GM12878 (cell line): ENCODE results near the gene GCKR. TPM values are rescaled to one million over a fixed set of nuclear protein-coding genes. Genes with fewer than 3 reads are reported as not detected.

Source experiments
- ATAC-seq: fragments of 200-7000 bp; cut with Tn5 transposase; 3 replicates; pipeline ENCODE4 v1.9.1; 2020; ENCODE audit warnings: mild to moderate bottlenecking, moderate library complexity
- BruUV-seq: library from RNA; stranded (reverse); fragments of 400-500 nt; replicated peaks from 2 replicates; lab custom pipeline; 2021; lab: Mats Ljungman, UMichigan
- CTCF ChIA-PET: fragments of 300-600 bp; sonication (Branson Sonifier 250); formaldehyde crosslinking; extraction: SDS; loops from one replicate; lab custom pipeline; 2021; ENCODE audit warnings: inconsistent platforms; lab: Yijun Ruan, JAX
- POLR2A ChIA-PET: fragments of 350-600 bp; formaldehyde crosslinking; extraction: SDS; loops from one replicate; lab custom pipeline; 2021; ENCODE audit warnings: inconsistent platforms; lab: Charles Lee
- RAD21 ChIA-PET: fragments of 300-600 bp; sonication (Branson Sonifier 250); formaldehyde crosslinking; loops from one replicate; lab custom pipeline; 2023; ENCODE audit warnings: antibody characterized with exemption; ENCODE audit not compliant: unreplicated experiment; lab: Charles Lee
- SMC1A ChIA-PET: fragments of 300-600 bp; sonication (Branson Sonifier 250); formaldehyde crosslinking; loops from one replicate; lab custom pipeline; 2023; ENCODE audit not compliant: unreplicated experiment, uncharacterized antibody; lab: Charles Lee
- DNase-seq: peaks from one replicate; pipeline ENCODE4 v3.0.0-alpha.2; 2011; ENCODE audit warnings: low read depth, low spot score
- FAIRE-seq: peaks from 3 replicates; lab custom pipeline; 2011; peaks lifted over from hg19 to GRCh38; lab: Jason Lieb, UNC
- H2AFZ ChIP-seq: 2 replicates; pipeline ENCODE4 v1.6.0; 2011; ENCODE audit warnings: low read depth, low read length, control low read depth; ENCODE audit not compliant: control insufficient read depth
- H3K27ac ChIP-seq: 2 replicates; pipeline ENCODE4 v1.5.1; 2011; ENCODE audit warnings: control low read depth; ENCODE audit not compliant: control insufficient read depth, insufficient read depth
- H3K27me3 ChIP-seq, 2 experiments: replicated peaks in 1 of 2; 2 replicates each; pipeline versions ENCODE4 v1.6.0 to v1.6.1; 2011; ENCODE audit warnings: low read length in 1 of 2; ENCODE audit not compliant: control insufficient read depth in 2 of 2, insufficient read depth in 2 of 2
- H3K36me3 ChIP-seq, 2 experiments: 2 replicates each; pipeline ENCODE4 v1.5.1; 2011; ENCODE audit warnings: low read length in 1 of 2; ENCODE audit not compliant: control insufficient read depth in 2 of 2, insufficient read depth in 2 of 2
- H3K4me1 ChIP-seq: 2 replicates; pipeline ENCODE4 v1.6.1; 2011; ENCODE audit warnings: mild to moderate bottlenecking, low read length, moderate library complexity, mixed read lengths; ENCODE audit not compliant: control insufficient read depth, insufficient read depth
- H3K4me2 ChIP-seq: 2 replicates; pipeline ENCODE4 v1.6.0; 2011; ENCODE audit warnings: control low read depth; ENCODE audit not compliant: control insufficient read depth, insufficient read depth
- H3K4me3 ChIP-seq: fragments of 200-600 bp; sonication (generic); 2 replicates; pipeline ENCODE4 v1.5.1; 2016
- H3K79me2 ChIP-seq: 2 replicates; pipeline ENCODE4 v1.6.0; 2011; ENCODE audit warnings: low read length; ENCODE audit not compliant: control insufficient read depth, insufficient read depth
- H3K9ac ChIP-seq: 2 replicates; pipeline ENCODE4 v1.8.0; 2011; ENCODE audit warnings: low read length, control low read depth, mixed read lengths; ENCODE audit not compliant: control insufficient read depth, insufficient read depth
- H3K9me3 ChIP-seq: replicated peaks from 3 replicates; pipeline ENCODE4 v1.5.1; 2011; ENCODE audit warnings: mild to moderate bottlenecking, low read length; ENCODE audit not compliant: control insufficient read depth, insufficient read depth
- H4K20me1 ChIP-seq: 2 replicates; pipeline ENCODE4 v1.6.0; 2011; ENCODE audit not compliant: control insufficient read depth, insufficient read depth
- ASH2L ChIP-seq: fragments of 300-600, 200-600 bp; sonication (generic); IDR thresholded peaks from 2 replicates; pipeline ENCODE4 v1.6.1; 2017; ENCODE audit warnings: low read depth, mild to moderate bottlenecking, borderline replicate concordance
- CHD4 ChIP-seq: fragments of 200-600 bp; sonication (generic); IDR thresholded peaks from 2 replicates; pipeline ENCODE4 v1.6.1; 2016; ENCODE audit warnings: mild to moderate bottlenecking
- HCFC1 ChIP-seq: fragments of 150-350 bp; IDR thresholded peaks from 2 replicates; pipeline ENCODE4 v1.6.1; 2014; ENCODE audit warnings: low read length
- JUNB ChIP-seq: IDR thresholded peaks from 2 replicates; pipeline ENCODE4 v1.6.1; 2016; ENCODE audit warnings: antibody characterized with exemption, mild to moderate bottlenecking
- KLF5 ChIP-seq: fragments of 450-650 bp; IDR thresholded peaks from 2 replicates; pipeline ENCODE4 v1.6.1; 2014; ENCODE audit warnings: mild to moderate bottlenecking; ENCODE audit not compliant: partially characterized antibody
- POLR2A ChIP-seq: IDR thresholded peaks from 2 replicates; pipeline ENCODE4 v1.6.1; 2011; ENCODE audit warnings: low read depth, mild to moderate bottlenecking, low read length
- SP1 ChIP-seq: IDR thresholded peaks from one replicate; pipeline ENCODE4 v1.6.1; 2011; ENCODE audit warnings: low read depth, low read length
- SREBF1 ChIP-seq: IDR thresholded peaks from 2 replicates; pipeline ENCODE4 v1.6.1; 2012; ENCODE audit warnings: mild to moderate bottlenecking, low read length
- WGBS: methylation state at CpG from one replicate; pipeline ENCODE4 v1.1.6; 2016; ENCODE audit warnings: low lambda C conversion rate; ENCODE audit not compliant: insufficient replicate concordance, insufficient coverage; ENCODE audit errors: missing lambda C conversion rate; 5-methylcytosine and 5-hydroxymethylcytosine counted together
- in situ Hi-C: fragments of 300-500 bp; cut with MboI; formaldehyde crosslinking; loops from 9 replicates; pipeline ENCODE4 v1.14.3; 2018; ENCODE audit warnings: mixed read lengths
- intact Hi-C: fragments of 100-400 bp; cut with micrococcal nuclease; formaldehyde crosslinking; loops from one replicate; pipeline ENCODE4 v1.14.2; 2022; ENCODE audit not compliant: unreplicated experiment
- polyA plus RNA-seq, 11 experiments: library from polyadenylated mRNA; depleted of rRNA in 4 of 11; unstranded in 6 of 11; stranded (reverse) in 5 of 11; fragments of >200 nt; fragmentation: Nextera tagmentation in 4 of 11; fragmentation: Illumina TruSeq in 1 of 11; extraction: Ambion mirVana in 4 of 11; extraction: Trizol in 1 of 11; gene quantifications; 1 replicate in 1 of 11; 2 replicates in 10 of 11; pipeline versions ENCODE4 v1.2.1 to v1.2.3, GENCODE V29; 2011 to 2016; ENCODE audit warnings: inconsistent platforms in 2 of 11, missing spikeins in 2 of 11, low read depth in 1 of 11
- total RNA-seq, 4 experiments: library from RNA; depleted of rRNA in 3 of 4; stranded (reverse); fragments of >200 nt in 3 of 4; fragmentation: Illumina TruSeq in 1 of 4; extraction: Trizol in 1 of 4; gene quantifications; 2 replicates each; pipeline versions ENCODE4 v1.2.1 to v1.2.3, GENCODE V29; 2013 to 2021
- TF ChIP-seq, protein P1 (sequence below), 3 experiments: IDR thresholded peaks in 2 of 3; conservative IDR thresholded peaks in 1 of 3; 2 replicates each; pipeline ENCODE4 v1.5.1; 2011; ENCODE audit warnings: low read depth in 3 of 3, low read length in 3 of 3, mild to moderate bottlenecking in 3 of 3, control low read depth in 2 of 3, moderate library complexity in 2 of 3, inconsistent platforms in 1 of 3, mixed read lengths in 1 of 3; ENCODE audit not compliant: control insufficient read depth in 2 of 3, insufficient read depth in 1 of 3; ENCODE audit errors: extremely low read depth in 1 of 3
- TF ChIP-seq, protein P2 (sequence below): IDR thresholded peaks from 2 replicates; pipeline ENCODE4 v1.6.1; 2011; ENCODE audit warnings: borderline replicate concordance, low read depth, mild to moderate bottlenecking, moderate library complexity, low read length; ENCODE audit not compliant: insufficient read depth, poor library complexity, severe bottlenecking

GCKR gene
- total and polyA plus RNA-seq, 10 of the 15 experiments (the other 5 are each of a cell fraction or from before 2014, with no cell fraction given) = not detected

DNA sequence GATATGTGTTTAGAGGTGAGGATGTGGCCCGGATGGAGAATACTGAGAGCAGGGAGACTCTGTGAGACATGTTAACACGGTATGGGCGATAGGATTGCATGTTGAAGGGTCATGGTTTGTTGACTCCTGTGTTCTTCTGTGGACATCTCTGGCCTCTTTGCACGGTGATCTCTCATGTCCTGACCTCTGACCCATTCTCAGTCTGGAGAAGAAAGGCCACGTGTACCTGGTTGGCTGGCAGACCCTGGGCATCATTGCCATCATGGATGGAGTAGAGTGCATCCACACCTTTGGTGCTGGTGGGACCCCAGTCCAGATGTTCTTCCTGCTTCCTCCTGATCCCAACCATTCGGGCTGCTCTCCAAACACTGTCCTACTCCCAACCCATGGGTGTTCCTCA, 9.9 kb downstream of the GCKR start:
- Histone ChIP-seq H3K9me3 (no peaks in the 10 kb centered on the region), H3K4me2 (no peak overlapping the region), H3K79me2 (no peaks in the 10 kb centered on the region), H2AFZ (no peak overlapping the region), H3K4me1 (no peaks in the 10 kb centered on the region), H3K27me3 (no peaks in the 10 kb centered on the region; a peak in 2 of 4 replicates), H3K9ac (no peak overlapping the region), H4K20me1 (no peaks in the 10 kb centered on the region), H3K36me3 (no peaks in the 10 kb centered on the region), H3K27ac (no peak overlapping the region), H3K4me3 (no peak overlapping the region)
- ATAC-seq (no peak), DNase-seq (no peak), FAIRE-seq (no peak)
- TF ChIP-seq CHD4 (no peak), HCFC1 (no peak), ASH2L (no peak), KLF5 (no peak), JUNB (no peak), POLR2A (no peak), SP1 (no peak), SREBF1 (no peak)
- TF ChIP-seq, protein P1, sequence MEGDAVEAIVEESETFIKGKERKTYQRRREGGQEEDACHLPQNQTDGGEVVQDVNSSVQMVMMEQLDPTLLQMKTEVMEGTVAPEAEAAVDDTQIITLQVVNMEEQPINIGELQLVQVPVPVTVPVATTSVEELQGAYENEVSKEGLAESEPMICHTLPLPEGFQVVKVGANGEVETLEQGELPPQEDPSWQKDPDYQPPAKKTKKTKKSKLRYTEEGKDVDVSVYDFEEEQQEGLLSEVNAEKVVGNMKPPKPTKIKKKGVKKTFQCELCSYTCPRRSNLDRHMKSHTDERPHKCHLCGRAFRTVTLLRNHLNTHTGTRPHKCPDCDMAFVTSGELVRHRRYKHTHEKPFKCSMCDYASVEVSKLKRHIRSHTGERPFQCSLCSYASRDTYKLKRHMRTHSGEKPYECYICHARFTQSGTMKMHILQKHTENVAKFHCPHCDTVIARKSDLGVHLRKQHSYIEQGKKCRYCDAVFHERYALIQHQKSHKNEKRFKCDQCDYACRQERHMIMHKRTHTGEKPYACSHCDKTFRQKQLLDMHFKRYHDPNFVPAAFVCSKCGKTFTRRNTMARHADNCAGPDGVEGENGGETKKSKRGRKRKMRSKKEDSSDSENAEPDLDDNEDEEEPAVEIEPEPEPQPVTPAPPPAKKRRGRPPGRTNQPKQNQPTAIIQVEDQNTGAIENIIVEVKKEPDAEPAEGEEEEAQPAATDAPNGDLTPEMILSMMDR (IDR thresholded peaks at IDR 0.05 in 2 of 3, conservative IDR thresholded peaks at IDR 0.05 in 1 of 3; ENCODE audit: control insufficient read depth in 2 of 3, extremely low read depth in 1 of 3, insufficient read depth in 1 of 3, low read depth in 3 of 3, low read length in 3 of 3) = no peak
- TF ChIP-seq, protein P2, sequence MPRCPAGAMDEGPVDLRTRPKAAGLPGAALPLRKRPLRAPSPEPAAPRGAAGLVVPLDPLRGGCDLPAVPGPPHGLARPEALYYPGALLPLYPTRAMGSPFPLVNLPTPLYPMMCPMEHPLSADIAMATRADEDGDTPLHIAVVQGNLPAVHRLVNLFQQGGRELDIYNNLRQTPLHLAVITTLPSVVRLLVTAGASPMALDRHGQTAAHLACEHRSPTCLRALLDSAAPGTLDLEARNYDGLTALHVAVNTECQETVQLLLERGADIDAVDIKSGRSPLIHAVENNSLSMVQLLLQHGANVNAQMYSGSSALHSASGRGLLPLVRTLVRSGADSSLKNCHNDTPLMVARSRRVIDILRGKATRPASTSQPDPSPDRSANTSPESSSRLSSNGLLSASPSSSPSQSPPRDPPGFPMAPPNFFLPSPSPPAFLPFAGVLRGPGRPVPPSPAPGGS = no peak
- intact Hi-C loops = no loop called here
- POLR2A ChIA-PET = interaction anchor here (0.5 to 0.6 kb wide), 2 partner anchors 60 to 588 kb away, joined by 3 to 4 read pairs; no protein-coding TSS in a partner anchor
- CTCF ChIA-PET = no interaction called here
- RAD21 ChIA-PET = no interaction called here
- in situ Hi-C loops = no loop called here
- WGBS = 34% methylated on average over 6 of the region's 6 CpGs
- SMC1A ChIA-PET = no interaction called here
- no TSS peak for BruUV-seq
